Urinary bladder (tissue), 4 donors: Measurements from ENCODE around the gene SLC34A2. TPM values are rescaled to one million over a fixed set of nuclear protein-coding genes. Genes with fewer than 3 reads are reported as not detected.
"Not testable (repeated sequence)": the region's sequence is repeated elsewhere in the genome, so short reads cannot be mapped to it uniquely, and the experiment has no call there.

Experiments
- DNase-seq: peaks from one replicate; pipeline ENCODE4 v3.0.0-alpha.2; 2015; ENCODE audit errors: extremely low spot score
- H3K27ac ChIP-seq: one replicate; pipeline ENCODE4 v1.5.1; 2013; ENCODE audit warnings: low read depth, mild to moderate bottlenecking, moderate library complexity
- H3K36me3 ChIP-seq: one replicate; pipeline ENCODE4 v1.6.1; 2013; ENCODE audit warnings: mild to moderate bottlenecking, moderate library complexity; ENCODE audit not compliant: insufficient read depth
- H3K4me1 ChIP-seq: one replicate; pipeline ENCODE4 v1.6.1; 2013; ENCODE audit warnings: mild to moderate bottlenecking, moderate library complexity; ENCODE audit not compliant: insufficient read depth
- H3K4me3 ChIP-seq: one replicate; pipeline ENCODE4 v1.5.1; 2013; ENCODE audit warnings: low read depth, low read length
- WGBS: extraction: QIAGEN DNeasy Blood & Tissue Kit; methylation state at CpG from one replicate; pipeline ENCODE4 v1.1.7; 2013; 5-methylcytosine and 5-hydroxymethylcytosine counted together
- polyA plus RNA-seq: library from polyadenylated mRNA; stranded (reverse); fragments of 200-250 nt; gene quantifications from one replicate; pipeline ENCODE4 v1.2.3, GENCODE V29; 2013
- total RNA-seq: library from RNA; depleted of rRNA; stranded (reverse); fragments of >200 nt; gene quantifications from one replicate; pipeline ENCODE4 v1.2.3, GENCODE V29; 2014
- donor health status: healthy with polysubstance abuse.
- donor health status: healthy.

SLC34A2 gene, protein sequence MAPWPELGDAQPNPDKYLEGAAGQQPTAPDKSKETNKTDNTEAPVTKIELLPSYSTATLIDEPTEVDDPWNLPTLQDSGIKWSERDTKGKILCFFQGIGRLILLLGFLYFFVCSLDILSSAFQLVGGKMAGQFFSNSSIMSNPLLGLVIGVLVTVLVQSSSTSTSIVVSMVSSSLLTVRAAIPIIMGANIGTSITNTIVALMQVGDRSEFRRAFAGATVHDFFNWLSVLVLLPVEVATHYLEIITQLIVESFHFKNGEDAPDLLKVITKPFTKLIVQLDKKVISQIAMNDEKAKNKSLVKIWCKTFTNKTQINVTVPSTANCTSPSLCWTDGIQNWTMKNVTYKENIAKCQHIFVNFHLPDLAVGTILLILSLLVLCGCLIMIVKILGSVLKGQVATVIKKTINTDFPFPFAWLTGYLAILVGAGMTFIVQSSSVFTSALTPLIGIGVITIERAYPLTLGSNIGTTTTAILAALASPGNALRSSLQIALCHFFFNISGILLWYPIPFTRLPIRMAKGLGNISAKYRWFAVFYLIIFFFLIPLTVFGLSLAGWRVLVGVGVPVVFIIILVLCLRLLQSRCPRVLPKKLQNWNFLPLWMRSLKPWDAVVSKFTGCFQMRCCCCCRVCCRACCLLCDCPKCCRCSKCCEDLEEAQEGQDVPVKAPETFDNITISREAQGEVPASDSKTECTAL
- total RNA-seq (0.58 TPM), polyA plus RNA-seq (not detected)

DNA sequence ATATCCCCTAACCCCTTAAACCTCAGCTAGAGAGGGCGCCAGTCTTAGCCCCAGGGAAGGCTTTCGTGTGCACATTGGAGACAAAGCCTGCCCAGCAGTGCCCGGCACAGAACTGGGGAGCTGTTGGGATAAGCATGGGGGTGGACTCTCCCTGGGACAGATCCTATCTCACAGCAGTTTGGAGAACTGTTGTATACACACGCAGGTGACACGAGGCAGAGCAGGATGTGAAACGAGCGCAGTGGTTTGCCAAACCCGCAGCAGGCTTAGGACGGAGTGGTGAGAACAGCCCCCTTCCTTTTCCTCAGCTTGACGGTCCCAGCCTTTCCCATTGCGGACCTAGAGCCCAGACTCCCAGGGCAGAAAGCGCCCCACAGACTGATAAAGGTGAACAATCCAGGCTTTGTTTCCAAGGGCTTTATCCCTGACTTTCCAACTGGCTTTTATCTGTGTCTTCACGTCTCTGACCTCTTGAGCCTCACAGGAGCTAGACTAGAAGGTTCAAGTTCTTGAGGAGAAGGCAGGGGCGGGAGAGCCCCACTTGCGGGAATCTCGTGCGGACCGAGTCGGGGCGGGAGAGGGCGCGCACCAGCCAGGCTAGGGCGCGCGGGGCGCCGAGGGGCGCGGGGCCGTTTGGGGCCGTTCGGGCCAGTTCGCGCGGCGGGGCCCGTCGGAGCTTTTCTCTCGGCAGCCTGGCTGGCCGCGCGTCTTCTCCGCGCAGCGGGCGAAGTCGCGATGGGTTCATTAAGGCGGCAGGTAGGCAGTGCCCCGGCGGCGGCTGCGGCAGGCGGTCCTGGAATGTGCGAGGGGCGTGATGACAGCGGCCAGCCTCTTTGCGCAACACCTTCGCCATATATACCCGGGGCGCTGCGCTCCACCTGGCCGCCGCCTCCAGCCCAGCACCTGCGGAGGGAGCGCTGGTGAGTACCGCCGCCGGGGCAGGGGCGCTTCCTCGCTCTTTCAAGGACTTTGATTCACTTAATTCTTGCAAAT lies at the start of gene SLC34A2:
TSS of gene SLC34A2 (plus strand) at position 881 of the 993 bp plus-strand sequence. CDS start 6,650 bp downstream, outside the sequence.
- WGBS: 3% methylated on average over 71 of the region's 71 CpGs
- DNase-seq: no peak
- no peak within 1 kb of the TSS for H3K4me3 ChIP-seq
- no peaks in the 10 kb centered on the region for H3K36me3 ChIP-seq
- H3K4me1 ChIP-seq: no peaks in the 10 kb centered on the region
- no peak within 1 kb of the TSS for H3K27ac ChIP-seq

DNA sequence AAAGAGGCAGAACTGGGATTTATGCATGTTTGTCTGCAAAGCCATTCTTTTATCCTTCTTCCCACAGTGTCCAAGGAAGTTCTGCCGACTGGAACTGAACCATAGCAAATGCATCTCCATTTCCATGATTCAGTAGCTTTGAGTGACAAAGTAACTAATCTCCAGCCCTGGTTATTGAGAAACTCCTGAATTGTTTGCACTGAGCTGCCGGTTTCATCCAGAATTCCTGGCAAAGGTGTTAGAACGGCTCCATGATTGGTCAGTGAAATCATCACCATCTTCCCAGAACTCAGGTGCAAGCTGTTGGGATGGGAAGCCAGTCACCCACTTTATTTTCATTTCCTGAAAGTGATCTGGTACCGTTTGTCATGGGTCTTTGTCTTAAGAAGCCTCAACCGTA lies 47.0 kb upstream of the SLC34A2 start:
- Histone ChIP-seq H3K4me3 (no peak overlapping the region), H3K27ac (no peak overlapping the region), H3K36me3 (no peaks in the 10 kb centered on the region), H3K4me1 (no peaks in the 10 kb centered on the region)
- DNase-seq: no peak
- WGBS: 85% methylated on average over 5 of the region's 5 CpGs

GRCh38 chr4:25609976-25610375 lies 45.7 kb upstream of the SLC34A2 start:
- no peak for DNase-seq
- WGBS: 87% methylated on average over 5 of the region's 5 CpGs

DNA sequence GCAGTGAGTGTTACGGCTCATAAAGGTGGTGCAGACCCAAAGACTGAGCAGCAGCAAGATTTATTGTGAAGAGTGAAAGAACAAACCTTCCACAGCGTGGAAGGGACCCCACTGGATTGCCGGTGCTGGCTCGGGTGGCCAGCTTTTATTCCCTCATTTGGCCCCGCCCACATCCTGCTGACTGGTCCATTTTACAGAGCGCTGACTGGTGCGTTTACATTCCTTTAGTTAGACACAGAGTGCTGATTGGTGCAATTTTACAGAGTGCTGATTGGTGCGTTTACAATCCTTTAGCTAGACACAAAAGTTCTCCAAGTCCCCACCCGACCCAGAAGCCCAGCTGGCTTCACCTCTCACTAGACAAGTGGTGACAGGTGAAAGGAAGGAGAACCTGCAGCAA lies 42.0 kb upstream of the SLC34A2 start:
- not testable (repeated sequence) for DNase-seq, H3K4me1 ChIP-seq, H3K27ac ChIP-seq, H3K36me3 ChIP-seq, H3K4me3 ChIP-seq
- 80% methylated on average over 9 of the region's 9 CpGs for WGBS

More at GRCh38 chr4:25609976-25610375, 45.7 kb upstream of the SLC34A2 start:
- Histone ChIP-seq H3K27ac (no peak overlapping the region), H3K4me3 (no peak overlapping the region), H3K36me3 (no peaks in the 10 kb centered on the region), H3K4me1 (no peaks in the 10 kb centered on the region)

DNA sequence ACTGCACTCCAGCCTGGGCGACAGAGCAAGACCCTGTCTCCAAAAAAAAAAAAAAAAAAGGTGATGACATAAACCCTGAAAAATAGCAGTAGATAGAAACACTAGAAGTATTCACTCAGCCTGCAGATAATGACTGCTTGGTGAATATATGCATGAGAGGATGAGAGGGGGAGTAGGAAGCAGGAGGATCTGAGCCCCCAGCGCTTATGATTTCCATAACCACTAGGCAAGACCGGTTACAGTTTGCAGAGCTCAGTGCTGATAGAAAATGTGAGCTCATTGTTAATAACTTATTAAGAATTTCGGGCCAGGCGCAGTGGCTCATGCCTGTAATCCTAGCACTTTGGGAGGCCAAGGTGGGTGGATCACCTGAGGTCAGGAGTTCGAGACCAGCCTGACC lies 40.8 kb upstream of the SLC34A2 start:
- H3K4me3 ChIP-seq: no peak overlapping the region
- no peak for DNase-seq
- WGBS: 77% methylated on average over 6 of the region's 6 CpGs
- no peak overlapping the region for H3K27ac ChIP-seq
- no peaks in the 10 kb centered on the region for H3K36me3 ChIP-seq
- no peaks in the 10 kb centered on the region for H3K4me1 ChIP-seq

- Histone ChIP-seq H3K27ac (no peak overlapping the region), H3K4me1 (no peaks in the 10 kb centered on the region), H3K4me3 (no peak overlapping the region), H3K36me3 (no peaks in the 10 kb centered on the region)
- 42% methylated on average over 15 of the region's 15 CpGs for WGBS
- no peak for DNase-seq
These were observed 34.4 kb upstream of the SLC34A2 start for GRCh38 chr4:25621027-25621930.

DNA sequence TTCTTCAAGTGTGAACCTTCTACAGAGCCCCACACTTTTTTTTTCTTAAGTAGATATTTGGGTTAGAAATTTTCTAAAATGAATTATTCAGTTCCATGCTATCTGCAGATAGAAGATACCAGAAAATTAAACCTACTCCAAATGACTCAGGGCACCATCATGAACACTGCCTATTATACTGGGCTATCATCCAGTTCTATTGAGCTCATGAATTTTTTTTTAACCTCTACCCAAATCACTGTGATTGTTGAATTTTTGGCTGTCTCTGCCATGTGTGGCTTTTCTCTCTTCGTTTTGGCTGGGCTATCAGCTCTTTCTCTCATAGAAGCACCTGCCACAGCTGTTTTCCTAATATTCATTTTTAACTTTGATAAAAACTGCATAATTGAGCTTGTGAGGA lies 31.0 kb upstream of the SLC34A2 start:
- WGBS: 51% methylated on average over 1 of the region's 1 CpG
- DNase-seq: no peak
- H3K36me3 ChIP-seq: no peaks in the 10 kb centered on the region
- H3K4me1 ChIP-seq: no peaks in the 10 kb centered on the region
- H3K4me3 ChIP-seq: no peak overlapping the region
- H3K27ac ChIP-seq: no peak overlapping the region

- H3K4me3 ChIP-seq: no peak overlapping the region
- H3K36me3 ChIP-seq: no peaks in the 10 kb centered on the region
- 79% methylated on average over 2 of the region's 2 CpGs for WGBS
- no peak for DNase-seq
- H3K27ac ChIP-seq: no peak overlapping the region
- H3K4me1 ChIP-seq: no peaks in the 10 kb centered on the region
These were observed 27.2 kb upstream of the SLC34A2 start for GRCh38 chr4:25628451-25628850.

DNA sequence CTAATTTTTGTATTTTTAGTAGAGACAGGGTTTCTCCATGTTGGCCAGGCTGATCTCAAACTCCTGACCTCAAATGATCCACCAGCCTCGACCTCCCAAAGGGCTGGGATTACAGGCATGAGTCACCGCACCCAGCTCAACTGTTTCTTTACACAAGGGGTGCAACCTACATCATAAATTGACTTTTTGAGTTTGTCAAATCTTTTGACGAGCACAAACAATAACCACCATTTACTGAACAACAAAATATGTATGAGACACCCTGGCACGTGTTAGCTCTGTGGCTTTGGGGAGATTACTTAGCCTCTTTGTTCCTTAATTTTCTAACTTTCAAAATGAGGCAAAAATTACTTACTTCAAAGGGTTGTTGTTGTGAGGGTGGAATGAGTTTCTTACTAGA lies 23.5 kb upstream of the SLC34A2 start:
- Histone ChIP-seq H3K36me3 (no peaks in the 10 kb centered on the region), H3K27ac (no peak overlapping the region), H3K4me1 (no peaks in the 10 kb centered on the region), H3K4me3 (no peak overlapping the region)
- DNase-seq: no peak
- 69% methylated on average over 4 of the region's 4 CpGs for WGBS

DNA sequence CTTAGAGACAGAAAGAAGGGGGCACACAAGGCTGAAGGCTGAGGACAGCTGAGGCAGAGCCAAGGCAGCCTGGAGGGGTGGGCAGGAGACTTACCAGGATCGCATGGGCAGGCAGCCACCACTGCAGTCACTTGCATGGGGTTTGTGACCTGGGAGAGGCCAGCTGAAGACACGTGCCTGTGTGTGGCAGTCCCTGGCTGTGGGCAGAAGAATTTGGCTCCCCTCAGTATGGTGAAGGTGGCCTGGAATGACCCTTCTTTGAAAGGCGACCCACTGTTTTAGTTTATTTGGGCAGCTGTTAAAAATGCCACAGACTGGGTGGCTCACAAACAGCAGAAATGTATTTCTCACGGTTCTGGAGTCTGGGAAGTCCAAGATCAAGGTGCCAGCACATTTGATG lies 22.1 kb upstream of the SLC34A2 start:
- no peak for DNase-seq
- H3K36me3 ChIP-seq: no peaks in the 10 kb centered on the region
- no peaks in the 10 kb centered on the region for H3K4me1 ChIP-seq
- no peak overlapping the region for H3K27ac ChIP-seq
- no peak overlapping the region for H3K4me3 ChIP-seq
- WGBS: 79% methylated on average over 4 of the region's 4 CpGs

DNA sequence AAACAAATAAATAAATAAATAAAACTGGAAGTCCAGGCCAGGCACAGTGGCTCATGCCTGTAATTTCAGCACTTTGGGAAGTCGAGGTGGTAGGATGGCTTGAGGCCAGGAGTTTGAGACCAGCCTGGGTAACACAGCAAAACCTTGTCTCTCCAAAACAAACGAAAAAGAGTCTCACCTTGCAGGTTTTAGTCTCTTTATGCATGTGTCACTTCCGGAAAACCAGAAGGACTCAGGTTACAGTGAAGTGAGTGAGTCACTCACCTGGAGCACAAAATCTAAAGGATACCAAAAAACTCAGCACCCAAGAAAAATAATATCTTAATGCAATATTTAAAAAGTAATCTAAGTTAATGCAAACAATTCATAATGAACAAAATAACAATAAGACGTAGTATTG lies 20.1 kb upstream of the SLC34A2 start:
- WGBS: 74% methylated on average over 4 of the region's 4 CpGs
- DNase-seq: no peak
- Histone ChIP-seq H3K4me3 (no peak overlapping the region), H3K36me3 (no peaks in the 10 kb centered on the region), H3K4me1 (no peaks in the 10 kb centered on the region), H3K27ac (no peak overlapping the region)

- no peaks in the 10 kb centered on the region for H3K36me3 ChIP-seq
- 77% methylated on average over 10 of the region's 10 CpGs for WGBS
These were observed 17.9 kb upstream of the SLC34A2 start for GRCh38 chr4:25637581-25638220.

More at GRCh38 chr4:25637581-25638220, 17.9 kb upstream of the SLC34A2 start:
- Histone ChIP-seq H3K4me1 (no peaks in the 10 kb centered on the region), H3K4me3 (no peak overlapping the region), H3K27ac (no peak overlapping the region)
- DNase-seq: no peak
